ENCODE data around the gene RAB19.
"Not testable (repeated sequence)": the region's sequence is repeated elsewhere in the genome, so short reads cannot be mapped to it uniquely, and the experiment has no call there.

Gene RAB19

GRCh38 chr7:140402178-140402835 lies 1.6 kb upstream of the RAB19 start:
- DNase-seq: no peak

- DNase-seq: no peak
Measured at GRCh38 chr7:140404565-140405065, 757 bp downstream of the RAB19 start.

DNA sequence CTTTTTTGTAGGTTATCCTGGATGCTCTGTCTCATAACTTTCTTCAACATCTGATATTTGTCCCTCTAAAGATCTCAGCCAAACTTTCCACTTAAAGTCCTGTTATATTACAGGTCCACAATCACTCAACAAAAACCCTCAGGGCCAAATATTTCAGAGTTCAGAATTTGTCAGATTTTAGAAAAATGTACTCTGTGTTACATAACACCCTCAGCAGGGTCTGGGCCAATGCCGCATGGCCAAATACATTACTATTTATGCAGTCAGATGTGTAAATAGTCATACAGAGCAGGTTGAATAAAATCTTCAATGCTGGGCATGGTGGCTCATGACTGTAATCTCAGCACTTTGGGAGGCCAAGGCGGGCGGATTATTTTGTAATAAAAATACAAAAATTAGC lies 11.5 kb downstream of the RAB19 start:
- no peak for DNase-seq

GRCh38 chr7:140415816-140416215 lies 12.0 kb downstream of the RAB19 start:
- not testable (repeated sequence) for DNase-seq

DNA sequence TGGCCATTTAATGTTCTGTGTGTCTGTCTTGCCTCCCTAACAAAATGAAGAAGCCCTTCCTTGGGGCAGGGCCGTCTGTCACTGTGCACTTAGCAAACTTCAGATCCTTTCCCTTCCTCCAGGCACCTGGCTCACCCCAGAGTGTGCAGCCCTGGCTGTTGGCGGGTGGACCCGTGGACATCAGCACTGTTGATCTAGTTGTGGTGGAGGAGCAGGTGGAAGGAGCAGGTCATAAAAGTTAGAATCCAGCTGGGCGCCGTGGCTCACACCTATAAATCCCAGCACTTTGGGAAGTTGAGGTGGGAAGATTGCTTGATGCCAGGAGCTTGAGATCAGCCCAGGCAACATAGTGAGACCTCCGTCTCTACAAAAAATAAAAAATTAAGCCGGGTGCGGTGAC lies 12.7 kb downstream of the RAB19 start:
- DNase-seq: no peak

DNA sequence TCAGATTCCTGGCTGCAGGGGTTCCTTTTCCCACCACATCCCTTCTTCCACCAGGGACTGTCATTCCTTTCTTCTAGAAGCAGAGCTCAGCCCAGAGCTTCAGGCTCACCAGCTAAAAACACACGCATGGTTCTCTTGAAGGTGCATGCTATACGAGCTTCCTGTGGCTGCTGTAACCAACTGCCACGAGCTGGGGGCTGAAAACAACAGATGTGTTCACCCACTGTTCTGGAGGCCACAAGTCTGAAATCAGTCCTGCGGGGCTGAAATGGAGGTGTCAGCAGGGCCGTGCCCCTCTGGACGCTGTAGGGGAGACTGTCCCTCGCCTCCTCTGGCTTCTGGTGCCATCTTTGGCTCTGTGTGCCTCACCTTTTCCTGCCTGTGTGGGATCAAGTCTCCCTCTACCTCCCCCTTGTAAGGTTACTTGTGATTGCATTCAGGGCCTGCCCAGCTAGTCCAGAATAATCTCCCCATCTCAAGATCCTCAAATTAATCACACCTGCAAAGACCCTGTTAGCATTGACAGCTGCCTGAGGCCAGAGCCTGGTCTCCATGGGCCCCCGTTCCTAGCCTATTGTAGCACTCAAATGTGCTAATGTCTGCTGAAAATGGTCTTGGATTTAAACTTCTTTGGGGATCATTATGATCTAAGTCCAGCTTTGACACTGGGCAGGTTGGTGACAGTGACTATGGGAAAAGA lies 13.7 kb downstream of the RAB19 start:
- DNase-seq: no peak

- DNase-seq: not testable (repeated sequence)
Measured at GRCh38 chr7:140418156-140418472, 14.3 kb downstream of the RAB19 start.

GRCh38 chr7:140418653-140419052 lies 14.8 kb downstream of the RAB19 start:
- DNase-seq: no peak

DNA sequence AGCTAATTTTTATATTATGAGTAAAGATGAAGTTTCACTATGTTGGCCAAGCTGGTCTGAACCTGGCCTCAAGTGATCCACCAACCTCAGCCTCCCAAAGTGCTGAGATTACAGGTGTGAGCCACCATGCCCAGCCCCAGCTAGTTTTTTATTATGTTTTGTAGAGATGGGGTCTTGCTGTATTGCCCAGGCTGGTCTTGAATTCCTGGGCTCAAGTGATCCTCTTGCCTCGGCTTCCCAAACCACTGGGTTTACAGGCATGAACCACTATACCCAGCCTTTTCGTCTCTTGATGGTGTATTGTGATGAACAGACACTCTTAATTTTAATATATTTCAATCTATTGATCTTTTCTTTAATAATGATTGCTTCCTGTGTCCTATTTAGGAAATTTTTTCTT lies 17.7 kb downstream of the RAB19 start:
- no peak for DNase-seq

DNA sequence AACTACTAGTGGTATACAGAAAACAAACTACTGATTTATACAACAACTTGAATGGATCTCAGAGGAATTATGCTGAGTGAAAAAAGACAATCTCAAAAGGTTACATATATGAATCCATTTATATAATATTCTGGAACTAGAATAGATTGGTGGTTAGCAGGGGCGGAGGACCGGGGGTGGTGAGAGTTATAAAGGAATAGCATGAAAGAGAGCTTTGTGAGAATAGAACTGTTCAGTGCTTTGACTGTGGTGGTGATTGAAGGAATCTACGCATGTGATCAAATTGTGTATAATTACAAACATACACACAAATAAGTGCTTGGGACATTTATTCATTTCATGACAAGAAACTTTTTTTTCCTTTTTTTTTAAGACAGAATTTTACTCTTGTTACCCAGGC lies 19.6 kb downstream of the RAB19 start:
- no peak for DNase-seq

GRCh38 chr7:140425718-140426117 lies 21.9 kb downstream of the RAB19 start:
- no peak for DNase-seq

GRCh38 chr7:140426130-140426529 lies 22.3 kb downstream of the RAB19 start:
- DNase-seq: no peak

- DNase-seq: no peak
Measured at GRCh38 chr7:140433396-140433795, 29.5 kb downstream of the RAB19 start.

DNA sequence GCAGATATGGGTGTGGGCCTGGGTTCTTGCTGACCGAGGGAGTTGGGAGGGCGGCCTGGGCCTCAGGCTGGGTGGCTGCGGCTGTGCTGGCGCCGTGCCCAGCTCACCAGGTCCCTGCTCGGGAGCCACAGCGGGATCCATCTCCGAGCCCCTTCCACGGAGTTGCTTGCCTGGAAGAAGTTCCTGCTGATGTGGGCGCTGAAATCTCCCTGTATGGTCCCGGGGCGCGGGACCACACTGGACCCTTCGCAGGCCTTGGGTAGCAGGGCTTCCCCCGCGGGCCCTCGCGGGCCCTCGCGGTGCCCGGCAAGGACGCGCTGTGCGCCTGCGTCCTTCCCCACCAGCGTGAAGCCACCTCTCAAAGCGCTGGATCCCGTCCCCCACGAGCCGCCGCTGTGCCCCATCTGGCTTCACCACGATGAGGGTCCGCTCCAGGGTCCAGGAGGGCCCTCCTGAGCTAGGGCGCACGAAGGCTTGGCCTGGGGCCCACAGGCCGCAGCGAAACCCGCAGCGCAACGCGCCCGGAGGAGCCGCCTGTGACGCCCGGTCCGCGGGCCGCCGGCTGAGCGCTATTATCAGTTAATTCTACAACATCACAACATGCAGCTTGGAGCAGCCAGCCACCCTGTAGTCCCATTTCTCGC lies 31.5 kb downstream of the RAB19 start:
- no peak for DNase-seq

GRCh38 chr7:140439359-140439758 lies 35.5 kb downstream of the RAB19 start:
- DNase-seq: no peak

GRCh38 chr7:140440593-140440992 lies 36.7 kb downstream of the RAB19 start:
- DNase-seq: no peak

- no peak for DNase-seq
Measured at GRCh38 chr7:140441519-140441918, 37.7 kb downstream of the RAB19 start.

GRCh38 chr7:140446467-140446866 lies 42.6 kb downstream of the RAB19 start:
- DNase-seq: no peak

DNA sequence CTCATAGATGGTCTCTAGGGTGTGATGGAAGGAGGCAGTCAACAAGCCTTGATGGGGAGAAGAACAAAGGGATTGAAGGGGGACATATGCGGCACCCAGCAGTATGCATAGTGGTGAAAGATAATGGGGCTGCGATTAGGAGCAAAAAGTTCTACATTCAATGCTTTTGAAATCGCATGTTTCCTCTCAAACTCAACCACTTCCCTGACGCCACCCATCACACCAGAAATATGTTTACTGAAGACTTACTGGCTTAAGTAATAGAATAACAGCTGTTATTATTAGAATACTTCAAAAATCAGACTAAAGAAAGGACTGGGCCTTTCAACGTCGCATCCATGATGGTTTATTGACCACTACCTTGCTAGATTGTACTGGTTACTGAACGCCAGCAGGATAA lies 44.0 kb downstream of the RAB19 start:
- no peak for DNase-seq

DNA sequence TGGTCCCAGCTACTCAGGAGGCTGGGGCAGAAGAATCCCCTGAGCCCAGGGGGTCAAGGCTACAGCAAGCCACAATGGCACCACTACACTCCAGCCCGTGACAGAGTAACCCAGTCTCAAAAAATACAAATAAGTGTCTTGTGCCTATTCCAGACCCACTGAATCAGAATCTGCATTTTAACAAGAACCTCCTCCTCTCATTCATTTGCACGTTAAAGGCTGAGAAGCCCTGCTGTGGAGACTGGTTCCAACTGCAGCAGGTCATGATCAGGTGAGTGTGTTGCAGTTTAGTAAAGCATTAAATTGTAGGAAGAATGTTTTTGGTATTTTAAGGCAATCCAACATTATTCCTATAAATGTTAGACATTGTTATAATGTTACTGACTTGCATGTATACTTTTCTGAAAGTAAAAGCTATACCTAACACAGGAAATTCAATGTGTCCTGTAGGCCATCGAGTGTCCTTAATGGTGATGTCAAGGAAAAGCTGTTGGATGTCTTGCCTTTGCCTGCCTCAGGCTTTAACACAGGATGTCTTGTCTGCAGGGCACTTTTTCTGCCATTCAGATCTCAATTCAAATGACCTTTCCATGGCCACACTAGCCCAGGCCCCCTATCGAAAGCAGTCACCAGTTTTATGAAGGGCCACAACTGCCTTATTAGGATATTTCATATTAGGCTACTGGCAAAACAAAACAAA lies 45.1 kb downstream of the RAB19 start:
- DNase-seq: no peak

- no peak for DNase-seq
Measured at GRCh38 chr7:140451716-140452115, 47.9 kb downstream of the RAB19 start.

GRCh38 chr7:140453273-140453672 lies 49.4 kb downstream of the RAB19 start:
- DNase-seq: no peak

GRCh38 chr7:140453785-140454656 lies 50.2 kb downstream of the RAB19 start:
- DNase-seq: peak; percentile 38

All from stimulated activated CD4-positive, alpha-beta T cell treated with anti-CD3 and anti-CD28 coated beads, Interleukin-1b, Interleukin-23, amount 100 ng/mL, for 48 hours (primary cell).